HepG2 (cell line): ENCODE measurements around the gene HES7. TPM values are rescaled to one million over a fixed set of nuclear protein-coding genes. Genes with fewer than 3 reads are reported as not detected.
A peak's percentile ranks its signal among the peaks of the same experiment; 100 is the strongest.

Source experiments
- ATAC-seq: fragments of 200-7000 bp; cut with Tn5 transposase; 3 replicates; pipeline ENCODE4 v1.9.1; 2020; ENCODE audit warnings: mild to moderate bottlenecking, moderate library complexity
- BruUV-seq: library from RNA; stranded (reverse); fragments of 400-500 nt; replicated peaks from 2 replicates; lab custom pipeline; 2021; lab: Mats Ljungman, UMichigan
- CTCF ChIA-PET: fragments of 300-600 bp; formaldehyde crosslinking; extraction: SDS; loops from one replicate; lab custom pipeline; 2021; ENCODE audit warnings: low total read pairs, inconsistent platforms, low intra/inter-chr PET ratio; lab: Yijun Ruan, JAX
- POLR2A ChIA-PET: fragments of 350-600 bp; sonication (Branson Sonifier 250); formaldehyde crosslinking; loops from one replicate; lab custom pipeline; 2020; ENCODE audit warnings: antibody characterized with exemption, inconsistent platforms; lab: Yijun Ruan, JAX
- DNase-seq: peaks from one replicate; pipeline ENCODE4 v3.0.0-alpha.2; 2015; ENCODE audit warnings: low spot score
- FAIRE-seq: peaks from 3 replicates; lab custom pipeline; 2011; peaks lifted over from hg19 to GRCh38; lab: Jason Lieb, UNC
- H2AFZ ChIP-seq: one replicate; pipeline ENCODE4 v1.6.1; 2011; ENCODE audit warnings: low read length, inconsistent platforms
- H3K27ac ChIP-seq: fragments of 300-600 bp; 3 replicates; pipeline ENCODE4 v1.8.0; 2011; ENCODE audit warnings: mixed run types, mild to moderate bottlenecking, mixed read lengths, low read length, inconsistent platforms; ENCODE audit not compliant: insufficient read depth; ENCODE audit errors: extremely low read length
- H3K27me3 ChIP-seq, 2 experiments: fragments of 200-600 bp in 1 of 2; 2 replicates in 1 of 2; 3 replicates in 1 of 2; pipeline versions ENCODE4 v1.6.0 to v1.8.0; 2011; ENCODE audit warnings: low read length in 2 of 2, mild to moderate bottlenecking in 2 of 2, moderate library complexity in 2 of 2, inconsistent platforms in 1 of 2; ENCODE audit not compliant: insufficient read depth in 2 of 2, control insufficient read depth in 1 of 2
- H3K36me3 ChIP-seq, 2 experiments: fragments of 200-600 bp in 1 of 2; replicated peaks in 1 of 2; 2 replicates in 1 of 2; 3 replicates in 1 of 2; pipeline versions ENCODE4 v1.5.1 to v1.8.0; 2011; ENCODE audit warnings: low read length in 2 of 2, inconsistent platforms in 1 of 2; ENCODE audit not compliant: insufficient read depth in 2 of 2, control insufficient read depth in 1 of 2
- H3K4me1 ChIP-seq: 2 replicates; pipeline ENCODE4 v1.5.1; 2012; ENCODE audit warnings: low read length, inconsistent platforms; ENCODE audit not compliant: insufficient read depth
- H3K4me2 ChIP-seq: 2 replicates; pipeline ENCODE4 v1.6.0; 2011; ENCODE audit warnings: low read depth, low read length, inconsistent platforms
- H3K4me3 ChIP-seq, 3 experiments: fragments of 200-600 bp in 1 of 3; sonication (generic), shearing (Covaris generic) in 1 of 3; replicated peaks in 1 of 3; 2 replicates each; pipeline ENCODE4 v1.5.1; 2011 to 2016; ENCODE audit warnings: low read length in 3 of 3, inconsistent platforms in 2 of 3, low read depth in 2 of 3, mild to moderate bottlenecking in 2 of 3, control low read depth in 1 of 3, mixed read lengths in 1 of 3; ENCODE audit not compliant: insufficient read depth in 1 of 3
- H3K79me2 ChIP-seq: one replicate; pipeline ENCODE4 v1.6.1; 2011; ENCODE audit warnings: low read length, inconsistent platforms; ENCODE audit not compliant: insufficient read depth
- H3K9ac ChIP-seq: 2 replicates; pipeline ENCODE4 v1.6.0; 2011; ENCODE audit warnings: mild to moderate bottlenecking, low read depth, low read length, inconsistent platforms; ENCODE audit not compliant: insufficient read depth
- H3K9me3 ChIP-seq: 2 replicates; pipeline ENCODE4 v1.5.1; 2012; ENCODE audit warnings: mild to moderate bottlenecking, low read length
- H4K20me1 ChIP-seq: 2 replicates; pipeline ENCODE4 v1.6.0; 2011; ENCODE audit warnings: inconsistent platforms, mild to moderate bottlenecking, low read length, moderate library complexity; ENCODE audit not compliant: insufficient read depth
- ATAD3A ChIP-seq: sonication (generic); formaldehyde crosslinking; IDR thresholded peaks from 2 replicates; pipeline ENCODE4 v1.4.0; 2020; ENCODE audit warnings: missing genetic modification reagents
- BORCS8-MEF2B ChIP-seq: sonication (generic); formaldehyde crosslinking; IDR thresholded peaks from 2 replicates; pipeline ENCODE4 v1.8.0; 2022; ENCODE audit warnings: mild to moderate bottlenecking, missing genetic modification reagents
- MED1 ChIP-seq: sonication (generic); formaldehyde crosslinking; IDR thresholded peaks from 2 replicates; pipeline ENCODE4 v1.4.0; 2020; ENCODE audit warnings: missing genetic modification reagents
- MYC ChIP-seq: sonication (generic); formaldehyde crosslinking; IDR thresholded peaks from 2 replicates; pipeline ENCODE4 v1.9.0; 2021; ENCODE audit warnings: missing genetic modification reagents, borderline replicate concordance
- ZFX ChIP-seq: sonication (generic); formaldehyde crosslinking; IDR thresholded peaks from 2 replicates; pipeline ENCODE4 v1.4.0; 2020; ENCODE audit warnings: mild to moderate bottlenecking, low read depth, missing genetic modification reagents, moderate library complexity
- WGBS: methylation state at CpG from one replicate; pipeline ENCODE4 v1.1.6; 2017; ENCODE audit warnings: low lambda C conversion rate; 5-methylcytosine and 5-hydroxymethylcytosine counted together
- in situ Hi-C: cut with HindIII; loops from 2 replicates; pipeline ENCODE4 v1.10.0; 2017; ENCODE audit warnings: low pct_unique_long_range_greater_than_20kb; ENCODE audit not compliant: extremely low pct_ligation_motif_present
- intact Hi-C: fragments of 100-400 bp; cut with micrococcal nuclease; formaldehyde crosslinking; loops from one replicate; pipeline ENCODE4 v1.10.0; 2022; ENCODE audit not compliant: unreplicated experiment
- polyA plus RNA-seq, 8 experiments: library from polyadenylated mRNA; depleted of rRNA in 3 of 8; stranded (reverse) in 7 of 8; unstranded in 1 of 8; fragments of >200 nt; fragmentation: Illumina TruSeq in 4 of 8; extraction: Trizol in 4 of 8; gene quantifications; 2 replicates each; pipeline versions ENCODE4 v1.2.1 to v1.2.3, GENCODE V29; 2011 to 2016; ENCODE audit warnings: low read depth in 4 of 8, missing spikeins in 1 of 8, mixed read lengths in 1 of 8; ENCODE audit not compliant: insufficient read depth in 1 of 8
- total RNA-seq, 5 experiments: library from RNA; depleted of rRNA; stranded (reverse); fragments of >200 nt; fragmentation: Illumina TruSeq; extraction: Trizol; gene quantifications; 2 replicates each; pipeline ENCODE4 v1.2.3, GENCODE V29; 2016; ENCODE audit warnings: low read depth in 1 of 5
- TF ChIP-seq, protein P1 (sequence below), 2 experiments: sonication (generic) in 1 of 2; formaldehyde crosslinking in 1 of 2; IDR thresholded peaks; 2 replicates each; pipeline versions ENCODE4 v1.4.0 to v1.6.1; 2018 to 2020; ENCODE audit warnings: missing genetic modification reagents in 2 of 2, borderline replicate concordance in 1 of 2, low read depth in 1 of 2, mild to moderate bottlenecking in 1 of 2, missing biosample characterization in 1 of 2
- TF ChIP-seq, protein P2 (sequence below): sonication (generic); formaldehyde crosslinking; IDR thresholded peaks from 2 replicates; pipeline ENCODE4 v1.4.0; 2020; ENCODE audit warnings: missing genetic modification reagents, borderline replicate concordance
- TF ChIP-seq, protein P3 (sequence below): sonication (generic); formaldehyde crosslinking; IDR thresholded peaks from 2 replicates; pipeline ENCODE4 v1.5.1; 2020; ENCODE audit warnings: mild to moderate bottlenecking, missing genetic modification reagents, moderate library complexity
- TF ChIP-seq, protein P4 (sequence below): sonication (generic); formaldehyde crosslinking; IDR thresholded peaks from 2 replicates; pipeline ENCODE4 v1.9.0; 2021; ENCODE audit warnings: missing genetic modification reagents, mild to moderate bottlenecking, borderline replicate concordance

Gene HES7
- total and polyA plus RNA-seq, 2 of the 13 experiments (the other 11 are each of a cell fraction or from before 2014, with no cell fraction given): not detected

DNA sequence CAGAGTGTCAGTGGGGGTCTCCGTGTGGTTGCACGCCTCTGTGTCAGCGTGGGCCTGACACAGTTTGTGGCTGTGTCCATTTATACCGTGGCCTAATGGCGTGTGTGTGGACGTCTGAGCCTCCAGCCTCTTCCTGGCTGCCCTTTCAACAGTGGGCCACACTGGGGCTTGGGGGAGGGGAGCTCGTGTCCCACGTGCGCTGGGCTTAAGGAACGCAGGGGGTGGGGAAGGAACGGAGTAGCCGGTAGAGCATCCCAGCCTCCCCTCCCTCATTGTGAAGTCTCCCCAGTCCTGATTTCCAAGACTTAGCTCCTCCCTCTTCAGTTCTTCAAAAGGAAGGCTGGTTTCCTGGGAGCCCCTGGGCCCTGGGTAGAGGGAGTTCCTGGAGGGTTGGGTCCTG is 9.5 kb upstream of the HES7 start:
- FAIRE-seq (no peak), ATAC-seq (peak; percentile 39), DNase-seq (no peak)
- 46% methylated on average over 8 of the region's 12 CpGs for WGBS
- no peaks in the 10 kb centered on the region for H3K79me2 ChIP-seq
- ChIA-PET CTCF (no interaction called here), POLR2A (interaction anchor here (0.9 to 1.9 kb wide), 2 partner anchors 40 to 90 kb away, joined by 3 to 14 read pairs; no protein-coding TSS in a partner anchor)
- peak overlapping the region; percentile 3 to 46 (median 6); a peak in 4 of 6 replicates for H3K4me3 ChIP-seq
- in situ Hi-C loops (no loop called here), intact Hi-C loops (no loop called here)
- no peaks in the 10 kb centered on the region for H3K36me3 ChIP-seq
- H3K4me2 ChIP-seq: peak overlapping the region; percentile 58
- peak overlapping the region; percentile 24; the same call in 1 of the 2 replicates for H3K9ac ChIP-seq
- H3K4me1 ChIP-seq: peaks cover 37% of the 10 kb centered on the region
- BruUV-seq: no TSS peak
- H4K20me1 ChIP-seq: no peaks in the 10 kb centered on the region
- peaks cover 0 to 11% of the 10 kb centered on the region in 2 experiments; a peak in 1 of 5 replicates for H3K27me3 ChIP-seq
- no peak overlapping the region for H3K27ac ChIP-seq
- no peaks in the 10 kb centered on the region for H3K9me3 ChIP-seq
- H2AFZ ChIP-seq: no peak overlapping the region
- TF ChIP-seq MYC (CRISPR knock-in tag) (peak; percentile 19; the same call in 1 of the 2 replicates), BORCS8-MEF2B (CRISPR knock-in tag) (no peak), ATAD3A (CRISPR knock-in tag) (no peak), ZFX (peak; percentile 46), MED1 (0 out of 2 replicates have a peak, but pooled peaks have one; percentile 18)
- TF ChIP-seq, protein P1, sequence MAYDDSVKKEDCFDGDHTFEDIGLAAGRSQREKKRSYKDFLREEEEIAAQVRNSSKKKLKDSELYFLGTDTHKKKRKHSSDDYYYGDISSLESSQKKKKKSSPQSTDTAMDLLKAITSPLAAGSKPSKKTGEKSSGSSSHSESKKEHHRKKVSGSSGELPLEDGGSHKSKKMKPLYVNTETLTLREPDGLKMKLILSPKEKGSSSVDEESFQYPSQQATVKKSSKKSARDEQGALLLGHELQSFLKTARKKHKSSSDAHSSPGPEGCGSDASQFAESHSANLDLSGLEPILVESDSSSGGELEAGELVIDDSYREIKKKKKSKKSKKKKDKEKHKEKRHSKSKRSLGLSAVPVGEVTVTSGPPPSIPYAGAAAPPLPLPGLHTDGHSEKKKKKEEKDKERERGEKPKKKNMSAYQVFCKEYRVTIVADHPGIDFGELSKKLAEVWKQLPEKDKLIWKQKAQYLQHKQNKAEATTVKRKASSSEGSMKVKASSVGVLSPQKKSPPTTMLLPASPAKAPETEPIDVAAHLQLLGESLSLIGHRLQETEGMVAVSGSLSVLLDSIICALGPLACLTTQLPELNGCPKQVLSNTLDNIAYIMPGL (CRISPR knock-in tag; IDR thresholded peaks at IDR 0.05; ENCODE audit: borderline replicate concordance in 1 of 2, low read depth in 1 of 2): 0 out of 4 replicates have a peak, but pooled peaks of 1 of the 2 experiments have one; percentile 32
- TF ChIP-seq, protein P2, sequence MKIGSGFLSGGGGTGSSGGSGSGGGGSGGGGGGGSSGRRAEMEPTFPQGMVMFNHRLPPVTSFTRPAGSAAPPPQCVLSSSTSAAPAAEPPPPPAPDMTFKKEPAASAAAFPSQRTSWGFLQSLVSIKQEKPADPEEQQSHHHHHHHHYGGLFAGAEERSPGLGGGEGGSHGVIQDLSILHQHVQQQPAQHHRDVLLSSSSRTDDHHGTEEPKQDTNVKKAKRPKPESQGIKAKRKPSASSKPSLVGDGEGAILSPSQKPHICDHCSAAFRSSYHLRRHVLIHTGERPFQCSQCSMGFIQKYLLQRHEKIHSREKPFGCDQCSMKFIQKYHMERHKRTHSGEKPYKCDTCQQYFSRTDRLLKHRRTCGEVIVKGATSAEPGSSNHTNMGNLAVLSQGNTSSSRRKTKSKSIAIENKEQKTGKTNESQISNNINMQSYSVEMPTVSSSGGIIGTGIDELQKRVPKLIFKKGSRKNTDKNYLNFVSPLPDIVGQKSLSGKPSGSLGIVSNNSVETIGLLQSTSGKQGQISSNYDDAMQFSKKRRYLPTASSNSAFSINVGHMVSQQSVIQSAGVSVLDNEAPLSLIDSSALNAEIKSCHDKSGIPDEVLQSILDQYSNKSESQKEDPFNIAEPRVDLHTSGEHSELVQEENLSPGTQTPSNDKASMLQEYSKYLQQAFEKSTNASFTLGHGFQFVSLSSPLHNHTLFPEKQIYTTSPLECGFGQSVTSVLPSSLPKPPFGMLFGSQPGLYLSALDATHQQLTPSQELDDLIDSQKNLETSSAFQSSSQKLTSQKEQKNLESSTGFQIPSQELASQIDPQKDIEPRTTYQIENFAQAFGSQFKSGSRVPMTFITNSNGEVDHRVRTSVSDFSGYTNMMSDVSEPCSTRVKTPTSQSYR (CRISPR knock-in tag): peak; percentile 59; the same call in 1 of the 2 replicates
- TF ChIP-seq, protein P3, sequence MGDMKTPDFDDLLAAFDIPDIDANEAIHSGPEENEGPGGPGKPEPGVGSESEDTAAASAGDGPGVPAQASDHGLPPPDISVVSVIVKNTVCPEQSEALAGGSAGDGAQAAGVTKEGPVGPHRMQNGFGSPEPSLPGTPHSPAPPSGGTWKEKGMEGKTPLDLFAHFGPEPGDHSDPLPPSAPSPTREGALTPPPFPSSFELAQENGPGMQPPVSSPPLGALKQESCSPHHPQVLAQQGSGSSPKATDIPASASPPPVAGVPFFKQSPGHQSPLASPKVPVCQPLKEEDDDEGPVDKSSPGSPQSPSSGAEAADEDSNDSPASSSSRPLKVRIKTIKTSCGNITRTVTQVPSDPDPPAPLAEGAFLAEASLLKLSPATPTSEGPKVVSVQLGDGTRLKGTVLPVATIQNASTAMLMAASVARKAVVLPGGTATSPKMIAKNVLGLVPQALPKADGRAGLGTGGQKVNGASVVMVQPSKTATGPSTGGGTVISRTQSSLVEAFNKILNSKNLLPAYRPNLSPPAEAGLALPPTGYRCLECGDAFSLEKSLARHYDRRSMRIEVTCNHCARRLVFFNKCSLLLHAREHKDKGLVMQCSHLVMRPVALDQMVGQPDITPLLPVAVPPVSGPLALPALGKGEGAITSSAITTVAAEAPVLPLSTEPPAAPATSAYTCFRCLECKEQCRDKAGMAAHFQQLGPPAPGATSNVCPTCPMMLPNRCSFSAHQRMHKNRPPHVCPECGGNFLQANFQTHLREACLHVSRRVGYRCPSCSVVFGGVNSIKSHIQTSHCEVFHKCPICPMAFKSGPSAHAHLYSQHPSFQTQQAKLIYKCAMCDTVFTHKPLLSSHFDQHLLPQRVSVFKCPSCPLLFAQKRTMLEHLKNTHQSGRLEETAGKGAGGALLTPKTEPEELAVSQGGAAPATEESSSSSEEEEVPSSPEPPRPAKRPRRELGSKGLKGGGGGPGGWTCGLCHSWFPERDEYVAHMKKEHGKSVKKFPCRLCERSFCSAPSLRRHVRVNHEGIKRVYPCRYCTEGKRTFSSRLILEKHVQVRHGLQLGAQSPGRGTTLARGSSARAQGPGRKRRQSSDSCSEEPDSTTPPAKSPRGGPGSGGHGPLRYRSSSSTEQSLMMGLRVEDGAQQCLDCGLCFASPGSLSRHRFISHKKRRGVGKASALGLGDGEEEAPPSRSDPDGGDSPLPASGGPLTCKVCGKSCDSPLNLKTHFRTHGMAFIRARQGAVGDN (CRISPR knock-in tag): peak; percentile 38
- TF ChIP-seq, protein P4, sequence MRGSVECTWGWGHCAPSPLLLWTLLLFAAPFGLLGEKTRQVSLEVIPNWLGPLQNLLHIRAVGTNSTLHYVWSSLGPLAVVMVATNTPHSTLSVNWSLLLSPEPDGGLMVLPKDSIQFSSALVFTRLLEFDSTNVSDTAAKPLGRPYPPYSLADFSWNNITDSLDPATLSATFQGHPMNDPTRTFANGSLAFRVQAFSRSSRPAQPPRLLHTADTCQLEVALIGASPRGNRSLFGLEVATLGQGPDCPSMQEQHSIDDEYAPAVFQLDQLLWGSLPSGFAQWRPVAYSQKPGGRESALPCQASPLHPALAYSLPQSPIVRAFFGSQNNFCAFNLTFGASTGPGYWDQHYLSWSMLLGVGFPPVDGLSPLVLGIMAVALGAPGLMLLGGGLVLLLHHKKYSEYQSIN (CRISPR knock-in tag): no peak
